Psoas muscle (tissue), 8 donors: ENCODE data around the gene C8B. TPM values are rescaled to one million over a fixed set of nuclear protein-coding genes. Genes with fewer than 3 reads are reported as not detected.

Experiments
- ATAC-seq, 4 donors: fragments of 200-7000 bp; cut with Tn5 transposase; one replicate each; pipeline ENCODE4 v1.9.1; 2020; ENCODE audit warnings: moderate library complexity in 3 of 4, mild to moderate bottlenecking in 2 of 4
- DNase-seq, 2 donors: peaks; one replicate each; pipeline ENCODE4 v3.0.0-alpha.2; 2020
- H3K27ac ChIP-seq: fragments of 200-600 bp; one replicate; pipeline ENCODE4 v1.8.0; 2022
- H3K27me3 ChIP-seq, 3 donors: fragments of 200-600 bp in 1 of 3; one replicate each; pipeline versions ENCODE4 v1.6.1 to v1.8.0; 2013 to 2022; ENCODE audit warnings: low read length in 2 of 3, mild to moderate bottlenecking in 2 of 3, moderate library complexity in 1 of 3; ENCODE audit not compliant: insufficient read depth in 3 of 3
- H3K36me3 ChIP-seq, 2 donors: fragments of 200-600 bp in 1 of 2; one replicate each; pipeline versions ENCODE4 v1.6.1 to v1.8.0; 2013 to 2022; ENCODE audit warnings: low read depth in 1 of 2, mild to moderate bottlenecking in 1 of 2, moderate library complexity in 1 of 2; ENCODE audit not compliant: insufficient read depth in 1 of 2
- H3K4me1 ChIP-seq: fragments of 200-600 bp; one replicate; pipeline ENCODE4 v1.8.0; 2022
- H3K4me3 ChIP-seq: fragments of 200-600 bp; one replicate; pipeline ENCODE4 v1.8.0; 2022; ENCODE audit warnings: mild to moderate bottlenecking
- H3K9me3 ChIP-seq: fragments of 200-600 bp; one replicate; pipeline ENCODE4 v1.8.0; 2022
- CTCF ChIP-seq: fragments of 200-600 bp; IDR thresholded peaks from one replicate; pipeline ENCODE4 v1.8.0; 2022; ENCODE audit warnings: antibody characterized with exemption
- WGBS, 3 donors: extraction: QIAGEN DNeasy Blood & Tissue Kit; methylation state at CpG; one replicate each; pipeline versions ENCODE4 v1.1.6 to v1.1.7; 2013; 5-methylcytosine and 5-hydroxymethylcytosine counted together
- intact Hi-C, 2 donors: fragments of 100-400 bp; cut with DNase I; formaldehyde crosslinking; loops; one replicate each; pipeline versions ENCODE4 v1.11.0 to v1.14.2; 2022
- polyA plus RNA-seq, 3 donors: library from polyadenylated mRNA; stranded (reverse); fragments of 200-250 nt; gene quantifications; one replicate each; pipeline ENCODE4 v1.2.3, GENCODE V29; 2013
- total RNA-seq, 4 donors: library from RNA; stranded (reverse); fragmentation: NEBNext Ultra II Directional in 2 of 4; extraction: Animal tissue kit (Norgen Biotek cat#: 25700) in 2 of 4; gene quantifications; one replicate each; pipeline versions ENCODE4 v1.2.1 to v1.2.4, GENCODE V29; 2021 to 2023
- donor health status: healthy with polysubstance abuse.
- donor health status: DM: no; HTN: no; CAD: no; lungs with moderate emphysema.
- donor health status: Bipolar disorder and iron deficiency.
- donor health status: healthy.
- donor health status: DM: yes; HTN: yes; CAD: no.
- donor health status: DM: no; HTN: no; CAD: no.
- donor health status: DM: no; HTN: no; CAD: no.
- donor health status: DM: yes; HTN: yes; CAD: no.

The C8B gene
- total and polyA plus RNA-seq, 7 donors = not detected

GRCh38 chr1:56894014-56894413, 71.8 kb downstream of the C8B start:
- Histone ChIP-seq H3K9me3 (no peaks in the 10 kb centered on the region), H3K36me3 (no peaks in the 10 kb centered on the region), H3K4me1 (no peaks in the 10 kb centered on the region), H3K4me3 (no peak overlapping the region), H3K27me3 (no peaks in the 10 kb centered on the region), H3K27ac (no peak overlapping the region)
- ATAC-seq (no peak), DNase-seq (no peak)
- TF ChIP-seq CTCF = no peak
- intact Hi-C loops = no loop called here

- Histone ChIP-seq H3K36me3 (no peaks in the 10 kb centered on the region), H3K4me3 (no peak overlapping the region), H3K27ac (no peak overlapping the region), H3K27me3 (no peaks in the 10 kb centered on the region), H3K9me3 (no peaks in the 10 kb centered on the region), H3K4me1 (no peaks in the 10 kb centered on the region)
- ATAC-seq = no peak
- no peak for TF ChIP-seq CTCF
- no peak for DNase-seq
- intact Hi-C loops = no loop called here
- 81 to 89% (median 84%) methylated on average over 3 of the region's 3 CpGs for WGBS, 3 donors
Measured at GRCh38 chr1:56890229-56890628, 75.6 kb downstream of the C8B start.

- H3K27me3 ChIP-seq = no peaks in the 10 kb centered on the region
- H3K4me1 ChIP-seq = no peaks in the 10 kb centered on the region
- WGBS, 3 donors = 89 to 92% (median 89%) methylated on average over 6 of the region's 6 CpGs
Measured at GRCh38 chr1:56881417-56881816, 84.4 kb downstream of the C8B start.

GRCh38 chr1:56880774-56881173, 85.0 kb downstream of the C8B start:
- ATAC-seq = no peak
- no peak for DNase-seq
- no peaks in the 10 kb centered on the region for H3K4me1 ChIP-seq
- no peaks in the 10 kb centered on the region for H3K36me3 ChIP-seq
- 69 to 76% (median 70%) methylated on average over 1 of the region's 1 CpG for WGBS, 3 donors
- intact Hi-C loops = no loop called here
- no peaks in the 10 kb centered on the region for H3K27me3 ChIP-seq
- no peaks in the 10 kb centered on the region for H3K9me3 ChIP-seq
- no peak overlapping the region for H3K27ac ChIP-seq
- H3K4me3 ChIP-seq = no peak overlapping the region
- TF ChIP-seq CTCF = no peak

More at GRCh38 chr1:56881417-56881816, 84.4 kb downstream of the C8B start:
- ATAC-seq (no peak), DNase-seq (no peak)
- H3K27ac ChIP-seq = no peak overlapping the region
- no peaks in the 10 kb centered on the region for H3K9me3 ChIP-seq
- H3K4me3 ChIP-seq = no peak overlapping the region
- intact Hi-C loops = no loop called here
- TF ChIP-seq CTCF = no peak
- no peaks in the 10 kb centered on the region for H3K36me3 ChIP-seq

Other genes with a start within 250 kb of the C8B start
- 1 to 10 TPM in 2 of 4 donors, under 1 TPM in 2; 0.67 to 1.3 (median 1.1) TPM for gene FYB2, start 146.6 kb downstream of the C8B start, total RNA-seq
- 1 to 10 TPM in 1 of 3 donors, under 1 TPM in 1, not detected in 1; 0.48 to 2.6 TPM for gene FYB2, start 146.6 kb downstream of the C8B start, polyA plus RNA-seq
- not detected for gene C8A, start 111.2 kb downstream of the C8B start, total RNA-seq
- gene C8A, start 111.2 kb downstream of the C8B start, polyA plus RNA-seq = not detected